ENCODE results near the gene ASGR1.
"Not testable (repeated sequence)": the region's sequence is repeated elsewhere in the genome, so short reads cannot be mapped to it uniquely, and the experiment has no call there.

ASGR1 gene

DNA sequence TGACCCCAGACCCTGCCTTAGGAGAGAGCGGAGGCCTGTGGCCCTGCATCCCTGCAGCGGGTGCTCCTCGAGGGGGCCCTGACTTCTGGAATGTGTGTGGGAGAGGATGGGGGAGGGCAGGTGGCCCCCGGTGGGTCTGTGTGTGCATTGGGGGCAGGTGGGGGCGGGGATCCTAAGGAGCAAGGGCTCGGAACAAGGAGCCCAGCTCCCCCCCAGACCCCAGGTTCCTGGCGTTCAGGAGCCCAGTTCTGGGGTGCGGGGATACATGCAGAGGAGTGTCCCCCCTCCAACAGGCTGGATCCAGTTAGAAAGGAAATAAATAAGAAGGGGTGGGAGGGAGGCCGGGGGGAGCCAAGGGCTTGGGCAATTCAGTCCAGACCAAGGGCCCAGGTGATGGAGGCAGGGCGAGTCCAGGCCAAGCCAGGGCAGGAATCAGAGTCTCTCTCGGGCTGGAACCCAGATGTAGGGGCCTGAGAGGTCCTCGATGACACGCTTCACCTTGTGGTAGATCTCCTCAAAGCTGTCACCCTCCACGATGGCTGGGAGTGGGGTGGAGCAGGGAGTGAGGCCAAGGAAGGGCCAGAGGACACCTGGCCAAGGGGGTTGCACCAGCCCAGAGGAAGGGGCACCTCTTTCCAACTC, 11.2 kb upstream of the ASGR1 start:
- Mint-ChIP-seq H3K4me1 (ENCODE audit: low read depth in 2 of 2) (peaks cover 4 to 5% of the 10 kb centered on the region in 2 donors), H3K9me3 (no peaks in the 10 kb centered on the region)

DNA sequence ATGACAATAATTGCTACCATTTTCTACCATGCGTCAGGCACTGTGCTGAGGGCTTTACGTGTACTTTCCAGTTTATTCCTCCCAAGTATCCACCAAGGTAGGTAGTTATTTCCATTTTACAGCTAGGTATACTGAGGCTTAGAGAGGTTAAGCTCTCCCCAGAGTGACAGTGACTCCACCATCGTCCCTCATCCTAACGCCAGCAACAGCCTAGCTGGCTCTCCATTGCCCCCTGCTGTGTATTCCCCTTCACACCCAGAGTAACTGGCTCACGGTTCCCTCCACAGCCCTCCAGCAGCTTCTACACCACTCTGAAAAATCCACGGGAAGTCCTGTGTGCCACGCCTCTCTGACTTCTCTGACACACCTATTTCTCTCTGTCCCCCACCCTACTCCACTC, 7.1 kb upstream of the ASGR1 start:
- Mint-ChIP-seq H3K4me1 (ENCODE audit: low read depth in 2 of 2) (peaks cover 0 to 6% of the 10 kb centered on the region in 2 donors), H3K9me3 (no peaks in the 10 kb centered on the region), H3K27me3 (no peaks in the 10 kb centered on the region), H3K4me3 (no peak overlapping the region), H3K36me3 (ENCODE audit: insufficient read depth) (peaks cover 4% of the 10 kb centered on the region), H3K27ac (no peak overlapping the region)
- DNase-seq, result no peak
- no peak for ATAC-seq (replicated peaks)

More for the DNA sequence above, 11.2 kb upstream of the ASGR1 start:
- ATAC-seq (replicated peaks) (no peak), DNase-seq (no peak)
- peaks cover 7% of the 10 kb centered on the region for H3K36me3 Mint-ChIP-seq (ENCODE audit: insufficient read depth)
- no peak overlapping the region for H3K4me3 Mint-ChIP-seq
- no peaks in the 10 kb centered on the region for H3K27me3 Mint-ChIP-seq
- no peak overlapping the region for H3K27ac Mint-ChIP-seq

- H3K27ac Mint-ChIP-seq, result no peak overlapping the region
- ATAC-seq (replicated peaks) (no peak), DNase-seq (no peak)
- H3K4me1 Mint-ChIP-seq (ENCODE audit: low read depth in 2 of 2), result peaks cover 0 to 6% of the 10 kb centered on the region in 2 donors
- no peaks in the 10 kb centered on the region for H3K9me3 Mint-ChIP-seq
- no peaks in the 10 kb centered on the region for H3K27me3 Mint-ChIP-seq
- H3K36me3 Mint-ChIP-seq (ENCODE audit: insufficient read depth), result no peaks in the 10 kb centered on the region
- no peak overlapping the region for H3K4me3 Mint-ChIP-seq
These were observed 5.5 kb upstream of the ASGR1 start for GRCh38 chr17:7184647-7185046.

- ATAC-seq (replicated peaks) (no peak), DNase-seq (no peak)
- Mint-ChIP-seq H3K9me3 (no peaks in the 10 kb centered on the region), H3K27me3 (no peaks in the 10 kb centered on the region), H3K36me3 (ENCODE audit: insufficient read depth) (no peaks in the 10 kb centered on the region), H3K4me1 (ENCODE audit: low read depth in 2 of 2) (peaks cover 0 to 6% of the 10 kb centered on the region in 2 donors), H3K27ac (no peak overlapping the region), H3K4me3 (no peak overlapping the region)
These were observed 4.9 kb upstream of the ASGR1 start for GRCh38 chr17:7184091-7184488.

DNA sequence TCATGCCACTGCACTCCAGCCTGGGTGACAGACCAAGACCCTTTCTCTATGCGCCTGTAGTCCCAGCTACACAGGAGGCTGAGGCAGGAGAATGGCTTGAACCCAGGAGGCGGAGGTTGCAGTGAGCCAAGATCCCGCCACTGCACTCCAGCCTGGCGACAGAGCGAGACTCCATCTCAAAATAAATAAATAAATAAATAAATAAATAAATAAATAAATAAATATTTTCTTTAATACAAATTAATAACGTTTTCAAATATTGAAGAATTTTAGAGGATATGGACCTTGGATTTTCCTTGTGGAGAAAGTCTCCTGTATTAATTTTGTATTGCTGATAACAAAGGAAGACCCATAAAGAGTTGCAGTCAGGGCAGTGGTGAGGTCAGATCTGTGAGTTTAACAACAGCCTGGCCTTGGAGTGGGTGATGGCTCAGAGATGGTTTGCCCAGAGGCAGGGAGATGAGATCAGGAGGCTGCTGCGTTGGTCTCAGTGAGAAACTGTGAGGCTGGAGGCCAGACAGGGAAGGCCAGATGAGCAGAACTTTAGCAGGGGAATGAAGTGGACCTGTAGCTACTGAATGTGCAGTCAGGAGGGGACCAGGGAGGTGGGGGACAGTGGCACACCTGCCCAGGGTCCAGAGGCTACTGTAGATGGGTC, 4.4 kb upstream of the ASGR1 start:
- DNase-seq (no peak), ATAC-seq (replicated peaks) (no peak)
- H3K36me3 Mint-ChIP-seq (ENCODE audit: insufficient read depth), result no peaks in the 10 kb centered on the region
- no peak overlapping the region for H3K27ac Mint-ChIP-seq
- H3K9me3 Mint-ChIP-seq, result no peaks in the 10 kb centered on the region
- no peaks in the 10 kb centered on the region for H3K27me3 Mint-ChIP-seq
- no peak overlapping the region for H3K4me3 Mint-ChIP-seq
- peaks cover 0 to 6% of the 10 kb centered on the region in 2 donors for H3K4me1 Mint-ChIP-seq (ENCODE audit: low read depth in 2 of 2)

DNA sequence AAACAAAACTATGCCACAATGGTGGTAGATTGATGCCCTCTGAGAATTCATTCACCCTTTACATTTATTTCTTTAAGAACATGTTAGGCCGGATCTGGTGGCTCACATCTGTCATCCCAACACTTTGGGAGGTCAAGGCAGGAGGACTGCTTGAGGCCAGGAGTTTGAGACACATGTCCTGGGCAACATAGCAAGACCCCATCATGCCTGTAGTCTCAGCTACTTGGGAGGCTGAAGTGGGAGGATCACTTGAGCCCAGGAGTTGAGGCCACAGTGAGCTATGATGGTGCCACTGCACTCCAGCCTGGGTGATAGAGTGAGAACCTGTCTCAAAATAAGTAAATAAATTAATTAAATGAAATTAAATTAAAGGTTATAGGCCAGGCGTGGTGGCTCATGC, 2.9 kb upstream of the ASGR1 start:
- not testable (repeated sequence) for DNase-seq; ATAC-seq (replicated peaks); H3K9me3 Mint-ChIP-seq; H3K27me3 Mint-ChIP-seq; H3K4me3 Mint-ChIP-seq; H3K27ac Mint-ChIP-seq; H3K36me3 Mint-ChIP-seq (ENCODE audit: insufficient read depth)
- peaks cover 8 to 12% of the 10 kb centered on the region in 2 donors for H3K4me1 Mint-ChIP-seq (ENCODE audit: low read depth in 2 of 2)

DNA sequence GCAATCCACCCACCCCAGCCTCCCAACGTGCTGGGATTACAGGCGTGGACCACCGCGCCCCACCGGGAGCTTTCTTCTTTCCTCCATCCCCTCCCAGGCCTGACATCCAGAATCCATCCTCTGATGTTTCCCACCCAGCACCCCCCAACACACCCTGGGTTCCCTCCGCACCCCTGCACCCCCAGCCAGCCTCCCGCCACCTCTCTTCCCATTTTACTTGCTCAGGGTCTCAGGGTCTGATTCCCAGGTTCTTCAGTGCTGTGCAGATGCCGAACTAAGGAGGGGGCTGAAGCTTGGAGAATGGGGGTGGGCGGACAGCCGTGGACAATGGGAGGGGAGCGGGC, 225 bp downstream of the ASGR1 start:
- Mint-ChIP-seq H3K9me3 (no peaks in the 10 kb centered on the region), H3K27ac (no peak overlapping the region), H3K4me1 (ENCODE audit: low read depth in 2 of 2) (peaks cover 8% of the 10 kb centered on the region in 2 donors), H3K4me3 (no peak overlapping the region), H3K27me3 (peaks cover 9% of the 10 kb centered on the region in 2 donors), H3K36me3 (ENCODE audit: insufficient read depth) (no peaks in the 10 kb centered on the region)
- DNase-seq (no peak), ATAC-seq (replicated peaks) (no peak)

DNA sequence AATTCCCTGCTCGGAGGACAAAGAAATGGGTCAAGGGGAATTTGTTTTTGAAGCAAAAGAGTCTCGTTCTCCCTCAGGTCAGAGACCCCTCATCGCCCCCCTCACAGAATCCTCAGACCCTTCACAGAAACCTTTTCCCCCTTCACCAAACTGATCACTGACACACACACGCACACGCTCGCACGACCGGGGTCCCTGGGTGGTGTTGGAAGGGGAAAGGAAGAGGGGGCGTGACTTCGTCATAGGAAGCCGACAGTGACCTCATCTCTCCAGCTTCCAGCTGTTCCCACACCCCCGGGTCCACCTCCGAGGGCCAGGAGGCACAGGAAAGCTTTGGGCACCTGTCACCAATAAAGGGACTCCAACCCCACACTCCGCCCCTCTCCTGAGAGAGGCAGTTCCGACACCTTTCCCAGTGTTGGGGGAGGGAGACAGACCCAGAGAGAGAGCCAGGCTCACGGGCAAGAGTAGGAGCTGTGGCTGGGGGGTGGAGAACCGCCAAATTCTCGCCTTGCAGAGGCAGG, 1.2 kb downstream of the ASGR1 start:
- ATAC-seq (replicated peaks), result no peak

GRCh38 chr17:7177191-7177953, 1.8 kb downstream of the ASGR1 start:
- peaks cover 6 to 8% of the 10 kb centered on the region in 2 donors for H3K4me1 Mint-ChIP-seq (ENCODE audit: low read depth in 2 of 2)
- H3K4me3 Mint-ChIP-seq, result peak overlapping the region; percentile 42 to 64
- peak; percentile 75 for ATAC-seq (replicated peaks)
- DNase-seq, result peak; percentile 55 to 62 (median 55)
- no peaks in the 10 kb centered on the region for H3K36me3 Mint-ChIP-seq (ENCODE audit: insufficient read depth)
- peak overlapping the region in 1 of 2 donors; percentile 45 for H3K27ac Mint-ChIP-seq
- peaks cover 9% of the 10 kb centered on the region in 2 donors for H3K27me3 Mint-ChIP-seq
- no peaks in the 10 kb centered on the region for H3K9me3 Mint-ChIP-seq

More for the DNA sequence above, 1.2 kb downstream of the ASGR1 start:
- Mint-ChIP-seq H3K27me3 (peaks cover 9% of the 10 kb centered on the region in 2 donors), H3K4me3 (peak overlapping the region; percentile 42 to 64), H3K36me3 (ENCODE audit: insufficient read depth) (no peaks in the 10 kb centered on the region), H3K4me1 (ENCODE audit: low read depth in 2 of 2) (peaks cover 6 to 8% of the 10 kb centered on the region in 2 donors), H3K9me3 (no peaks in the 10 kb centered on the region), H3K27ac (peak overlapping the region in 1 of 2 donors; percentile 45)
- no peak for DNase-seq

DNA sequence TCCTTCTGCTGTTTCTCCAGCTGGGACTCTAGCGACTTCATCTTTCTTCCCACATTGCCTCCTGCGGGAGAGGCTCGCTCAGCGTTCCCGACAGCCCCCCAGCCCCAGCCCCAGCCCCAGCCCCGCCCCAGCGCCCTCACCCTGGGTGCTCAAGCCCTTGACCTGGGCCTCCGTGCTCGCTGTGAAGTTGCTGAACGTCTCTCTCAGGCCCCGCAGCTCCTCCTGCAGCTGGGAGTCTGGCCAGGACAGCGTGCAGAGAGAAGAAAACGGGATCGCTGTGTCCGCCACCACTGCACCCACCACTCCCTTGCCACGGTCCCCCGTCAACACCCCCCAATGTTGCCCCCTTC, 2.4 kb downstream of the ASGR1 start:
- H3K36me3 Mint-ChIP-seq (ENCODE audit: insufficient read depth), result no peaks in the 10 kb centered on the region
- H3K9me3 Mint-ChIP-seq, result no peaks in the 10 kb centered on the region
- H3K27me3 Mint-ChIP-seq, result peaks cover 9% of the 10 kb centered on the region in 2 donors
- H3K4me3 Mint-ChIP-seq, result no peak overlapping the region
- DNase-seq (no peak), ATAC-seq (replicated peaks) (no peak)
- H3K27ac Mint-ChIP-seq, result no peak overlapping the region
- peaks cover 6 to 8% of the 10 kb centered on the region in 2 donors for H3K4me1 Mint-ChIP-seq (ENCODE audit: low read depth in 2 of 2)

DNA sequence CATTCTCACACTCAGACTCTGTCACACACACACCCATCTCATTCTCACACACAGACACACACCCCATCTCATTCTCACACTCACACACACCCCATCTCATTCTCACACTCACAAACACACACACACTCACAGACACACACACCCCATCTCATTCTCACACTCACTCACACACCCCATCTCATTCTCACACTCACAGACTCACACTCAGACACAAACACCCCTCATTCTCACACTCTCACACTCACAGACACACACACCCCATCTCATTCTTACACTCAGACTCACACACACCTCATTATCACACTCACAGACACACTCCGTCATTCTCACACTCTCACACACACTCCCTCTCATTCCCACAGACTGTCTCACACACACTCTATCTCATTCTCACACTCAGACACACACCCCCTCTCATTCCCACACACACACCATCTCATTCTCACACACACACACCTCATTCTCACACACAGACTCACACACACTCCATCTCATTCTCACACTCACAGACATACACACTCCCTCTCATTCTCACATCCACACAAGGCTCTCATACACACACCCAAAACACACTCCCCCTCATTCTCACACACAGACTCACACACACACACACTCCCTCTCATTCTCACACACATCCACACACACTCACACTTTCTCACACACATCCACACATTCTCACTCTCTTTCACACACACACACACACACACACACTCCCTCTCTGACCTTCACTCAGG, 2.9 kb downstream of the ASGR1 start:
- Mint-ChIP-seq H3K4me1 (ENCODE audit: low read depth in 2 of 2) (peaks cover 6 to 8% of the 10 kb centered on the region in 2 donors), H3K36me3 (ENCODE audit: insufficient read depth) (no peaks in the 10 kb centered on the region), H3K27ac (no peak overlapping the region), H3K9me3 (no peaks in the 10 kb centered on the region), H3K4me3 (no peak overlapping the region), H3K27me3 (peaks cover 9% of the 10 kb centered on the region in 2 donors)
- DNase-seq (no peak), ATAC-seq (replicated peaks) (no peak)

DNA sequence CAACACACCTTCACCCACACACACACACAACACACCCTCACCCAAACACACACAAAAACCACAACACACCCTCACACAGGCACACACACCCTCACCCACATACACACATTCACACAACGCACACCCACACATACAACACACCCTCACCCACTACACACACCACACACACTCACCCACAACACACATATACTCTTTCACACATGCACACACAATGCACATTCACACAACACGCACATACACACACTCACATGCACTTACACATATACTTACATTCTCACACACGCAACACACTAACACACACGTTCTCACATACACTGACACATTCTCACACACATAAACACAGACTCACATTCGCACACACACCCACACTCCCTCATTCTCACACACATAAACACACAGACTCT, 3.8 kb downstream of the ASGR1 start:
- H3K9me3 Mint-ChIP-seq, result no peaks in the 10 kb centered on the region
- peaks cover 9% of the 10 kb centered on the region in 2 donors for H3K27me3 Mint-ChIP-seq
- H3K4me1 Mint-ChIP-seq (ENCODE audit: low read depth in 2 of 2), result peaks cover 6 to 8% of the 10 kb centered on the region in 2 donors
- H3K27ac Mint-ChIP-seq, result no peak overlapping the region
- ATAC-seq (replicated peaks) (no peak), DNase-seq (no peak)
- H3K4me3 Mint-ChIP-seq, result no peak overlapping the region
- H3K36me3 Mint-ChIP-seq (ENCODE audit: insufficient read depth), result no peaks in the 10 kb centered on the region

GRCh38 chr17:7174603-7175326, 4.4 kb downstream of the ASGR1 start:
- Mint-ChIP-seq H3K4me3 (no peak overlapping the region), H3K27ac (no peak overlapping the region), H3K27me3 (peaks cover 9% of the 10 kb centered on the region in 2 donors), H3K9me3 (no peaks in the 10 kb centered on the region), H3K36me3 (ENCODE audit: insufficient read depth) (no peaks in the 10 kb centered on the region), H3K4me1 (ENCODE audit: low read depth in 2 of 2) (peaks cover 6 to 8% of the 10 kb centered on the region in 2 donors)
- DNase-seq (no peak), ATAC-seq (replicated peaks) (no peak)

All from effector memory CD8-positive, alpha-beta T cell (primary cell).